K562 (cell line): ENCODE measurements around the gene SCYGR2. TPM values are rescaled to one million over a fixed set of nuclear protein-coding genes. Genes with fewer than 3 reads are reported as not detected.

ENCODE experiments used
- ATAC-seq: fragments of 200-7000 bp; cut with Tn5 transposase; 3 replicates; pipeline ENCODE4 v1.9.1; 2020; ENCODE audit warnings: moderate library complexity
- BruUV-seq: library from RNA; stranded (reverse); fragments of 400-500 nt; replicated peaks from 2 replicates; lab custom pipeline; 2021; lab: Mats Ljungman, UMichigan
- CTCF ChIA-PET: fragments of 300-600 bp; formaldehyde crosslinking; extraction: SDS; loops from one replicate; lab custom pipeline; 2021; ENCODE audit warnings: low intra/inter-chr PET ratio; lab: Yijun Ruan, JAX
- POLR2A ChIA-PET: fragments of 300-600, 350-650 bp; sonication (Branson Sonifier 250); formaldehyde crosslinking; extraction: SDS; loops from one replicate; lab custom pipeline; 2021; ENCODE audit warnings: antibody characterized with exemption, inconsistent platforms; lab: Yijun Ruan, JAX
- DNase-seq, 4 experiments: peaks; one replicate each; pipeline versions ENCODE4 v3.0.0 to v3.0.0-alpha.2; 2011 to 2018; ENCODE audit warnings: low spot score in 3 of 4, mixed read lengths in 3 of 4; ENCODE audit errors: extremely low read depth in 1 of 4
- FAIRE-seq: peaks from 2 replicates; lab custom pipeline; 2011; peaks lifted over from hg19 to GRCh38; lab: Jason Lieb, UNC
- H2AFZ ChIP-seq: 2 replicates; pipeline ENCODE4 v1.6.0; 2011; ENCODE audit warnings: low read depth, low read length, control low read depth, inconsistent platforms
- H3K27ac ChIP-seq: fragments of 200-600 bp; 3 replicates; pipeline ENCODE4 v1.8.0; 2011; ENCODE audit warnings: low read depth, mild to moderate bottlenecking, control low read depth, inconsistent platforms, low read length, moderate library complexity, mixed read lengths; ENCODE audit errors: extremely low read depth
- H3K27me3 ChIP-seq, 2 experiments: fragments of 300-600 bp in 1 of 2; 2 replicates in 1 of 2; 3 replicates in 1 of 2; pipeline versions ENCODE4 v1.6.0 to v1.8.0; 2011; ENCODE audit warnings: inconsistent platforms in 2 of 2, low read length in 2 of 2, mild to moderate bottlenecking in 1 of 2, mixed read lengths in 1 of 2, moderate library complexity in 1 of 2; ENCODE audit not compliant: control insufficient read depth in 2 of 2, insufficient read depth in 2 of 2
- H3K36me3 ChIP-seq: fragments of 300-600 bp; 3 replicates; pipeline ENCODE4 v1.8.0; 2011; ENCODE audit warnings: mild to moderate bottlenecking, low read length, inconsistent platforms; ENCODE audit not compliant: control insufficient read depth, insufficient read depth
- H3K4me1 ChIP-seq, 2 experiments: fragments of 200-600 bp in 1 of 2; replicated peaks in 1 of 2; 2 replicates in 1 of 2; 3 replicates in 1 of 2; pipeline versions ENCODE4 v1.5.1 to v1.8.0; 2011; ENCODE audit warnings: inconsistent platforms in 2 of 2, low read length in 2 of 2, mild to moderate bottlenecking in 1 of 2, mixed read lengths in 1 of 2, moderate library complexity in 1 of 2; ENCODE audit not compliant: control insufficient read depth in 2 of 2, insufficient read depth in 2 of 2
- H3K4me2 ChIP-seq: 2 replicates; pipeline ENCODE4 v1.6.1; 2011; ENCODE audit warnings: low read length, control low read depth, inconsistent platforms, mixed read lengths; ENCODE audit not compliant: insufficient read depth
- H3K4me3 ChIP-seq: fragments of 200-600 bp; sonication (generic), shearing (Covaris generic); 2 replicates; pipeline ENCODE4 v1.5.1; 2016; ENCODE audit warnings: control low read depth, inconsistent platforms
- H3K79me2 ChIP-seq: fragments of 200-600 bp; 3 replicates; pipeline ENCODE4 v1.8.0; 2011; ENCODE audit warnings: low read length, inconsistent platforms; ENCODE audit not compliant: control insufficient read depth, insufficient read depth
- H3K9ac ChIP-seq, 2 experiments: 2 replicates each; pipeline versions ENCODE4 v1.6.0 to v1.6.1; 2011; ENCODE audit warnings: low read depth in 2 of 2, low read length in 2 of 2, control low read depth in 1 of 2, inconsistent platforms in 1 of 2, mild to moderate bottlenecking in 1 of 2, mixed read lengths in 1 of 2; ENCODE audit not compliant: insufficient read depth in 1 of 2
- H3K9me1 ChIP-seq: one replicate; pipeline ENCODE4 v1.6.0; 2011; ENCODE audit warnings: inconsistent platforms, mild to moderate bottlenecking, low read length, moderate library complexity; ENCODE audit not compliant: control insufficient read depth, insufficient read depth
- H3K9me3 ChIP-seq: replicated peaks from 2 replicates; pipeline ENCODE4 v1.5.1; 2011; ENCODE audit warnings: low read depth, low read length, inconsistent platforms; ENCODE audit not compliant: control insufficient read depth, insufficient read depth
- H4K20me1 ChIP-seq: replicated peaks from 2 replicates; pipeline ENCODE4 v1.6.1; 2011; ENCODE audit warnings: low read length, inconsistent platforms, mixed read lengths; ENCODE audit not compliant: control insufficient read depth, insufficient read depth
- CTBP1 ChIP-seq: fragments of 450-650 bp; IDR thresholded peaks from 2 replicates; pipeline ENCODE4 v1.6.1; 2016; ENCODE audit warnings: borderline replicate concordance
- E2F5 ChIP-seq: sonication (generic); formaldehyde crosslinking; IDR thresholded peaks from 2 replicates; pipeline ENCODE4 v1.8.0; 2022; ENCODE audit warnings: mild to moderate bottlenecking, missing genetic modification reagents
- ETV6 ChIP-seq, 3 experiments: fragments of 150-350 bp in 1 of 3; sonication (generic) in 1 of 3; formaldehyde crosslinking in 1 of 3; IDR thresholded peaks; 2 replicates each; pipeline versions ENCODE4 v1.6.1 to v1.8.0; 2014 to 2022; ENCODE audit warnings: borderline replicate concordance in 2 of 3, low read depth in 2 of 3, antibody characterized with exemption in 1 of 3, low read length in 1 of 3, mild to moderate bottlenecking in 1 of 3, missing genetic modification reagents in 1 of 3
- NFXL1 ChIP-seq: fragments of 450-650 bp; formaldehyde crosslinking; IDR thresholded peaks from 2 replicates; pipeline ENCODE4 v1.4.0; 2021; ENCODE audit warnings: mild to moderate bottlenecking
- PCBP2 ChIP-seq: fragments of 200-400 bp; formaldehyde crosslinking; IDR thresholded peaks from 2 replicates; pipeline ENCODE4 v1.6.1; 2018; ENCODE audit warnings: low read length, low read depth, mild to moderate bottlenecking, moderate library complexity; ENCODE audit not compliant: poor library complexity, severe bottlenecking
- POLR2B ChIP-seq: fragments of 450-650 bp; IDR thresholded peaks from 2 replicates; pipeline ENCODE4 v1.6.1; 2018; ENCODE audit warnings: low read depth; ENCODE audit not compliant: partially characterized antibody
- SNRNP70 ChIP-seq: fragments of 200-400 bp; formaldehyde crosslinking; optimal IDR thresholded peaks from 2 replicates; pipeline ENCODE3; 2017; ENCODE audit warnings: low read depth, low read length
- SP2 ChIP-seq: IDR thresholded peaks from 2 replicates; pipeline ENCODE4 v1.6.1; 2011; ENCODE audit warnings: mild to moderate bottlenecking, low read depth, low read length, moderate library complexity; ENCODE audit not compliant: poor library complexity, severe bottlenecking; ENCODE audit errors: extremely low read depth
- TRIM24 ChIP-seq, 2 experiments: fragments of 450-650 bp; IDR thresholded peaks; 2 replicates each; pipeline ENCODE4 v1.6.1; 2016
- ZKSCAN3 ChIP-seq: fragments of 250-450 bp; sonication (Bioruptor Pico); IDR thresholded peaks from 2 replicates; pipeline ENCODE4 v1.4.0; 2020
- WGBS: fragments of 100-300 bp; shearing (Covaris generic); methylation state at CpG from one replicate; pipeline ENCODE4 v1.1.6; 2016; ENCODE audit warnings: low coverage, mixed read lengths; ENCODE audit not compliant: insufficient coverage; ENCODE audit errors: missing lambda C conversion rate; 5-methylcytosine and 5-hydroxymethylcytosine counted together
- in situ Hi-C: fragments of 300-500 bp; cut with MboI; formaldehyde crosslinking; loops from 4 replicates; pipeline ENCODE4 v1.15.0; 2018; ENCODE audit warnings: inconsistent platforms, mixed read lengths
- intact Hi-C: fragments of 100-400 bp; cut with micrococcal nuclease; formaldehyde crosslinking; loops from 2 replicates; pipeline ENCODE4 v1.14.2; 2022
- polyA plus RNA-seq, 8 experiments: library from polyadenylated mRNA; depleted of rRNA in 4 of 8; stranded (reverse) in 5 of 8; unstranded in 3 of 8; fragments of >200 nt; fragmentation: Nextera tagmentation in 2 of 8; fragmentation: Illumina TruSeq in 1 of 8; extraction: Ambion mirVana in 2 of 8; extraction: Trizol in 1 of 8; gene quantifications; 2 replicates each; pipeline versions ENCODE4 v1.2.1 to v1.2.3, GENCODE V29; 2011 to 2014; ENCODE audit warnings: inconsistent platforms in 1 of 8, missing spikeins in 1 of 8
- total RNA-seq, 7 experiments: library from RNA; depleted of rRNA in 6 of 7; stranded (reverse); fragments of >200 nt in 6 of 7; fragmentation: Illumina TruSeq in 2 of 7; extraction: Trizol in 2 of 7; gene quantifications; 2 replicates each; pipeline versions ENCODE4 v1.2.1 to v1.2.3, GENCODE V29; 2011 to 2021; ENCODE audit warnings: low replicate concordance in 1 of 7
- TF ChIP-seq, protein P1 (sequence below), 2 experiments: fragments of 250-450 bp in 1 of 2; fragments of 450-650 bp in 1 of 2; sonication (Bioruptor Pico) in 1 of 2; IDR thresholded peaks; 2 replicates each; pipeline versions ENCODE4 v1.6.1 to v1.8.0; 2016 to 2021; ENCODE audit warnings: mild to moderate bottlenecking in 2 of 2, moderate library complexity in 2 of 2, missing compliant biosample characterization in 1 of 2, missing genetic modification characterization in 1 of 2
- TF ChIP-seq, protein P2 (sequence below), 2 experiments: fragments of 450-650 bp; IDR thresholded peaks; 2 replicates each; pipeline ENCODE4 v1.6.1; 2016; ENCODE audit warnings: mild to moderate bottlenecking in 2 of 2, borderline replicate concordance in 1 of 2, low read depth in 1 of 2, moderate library complexity in 1 of 2

Gene SCYGR2
- total and polyA plus RNA-seq, 9 of the 15 experiments (the other 6 are each of a cell fraction or from before 2014, with no cell fraction given) = not detected

GRCh38 chr2:227602358-227602757 lies 3.7 kb downstream of the SCYGR2 start:
- Histone ChIP-seq H3K27me3 (peaks cover 0 to 22% of the 10 kb centered on the region in 2 experiments; a peak in 2 of 5 replicates), H3K4me1 (no peaks in the 10 kb centered on the region), H4K20me1 (no peaks in the 10 kb centered on the region), H3K79me2 (no peaks in the 10 kb centered on the region), H3K27ac (no peak overlapping the region), H3K36me3 (no peaks in the 10 kb centered on the region), H3K9me3 (no peaks in the 10 kb centered on the region), H3K4me2 (peak overlapping the region; percentile 66; the same call in 1 of the 2 replicates), H2AFZ (no peak overlapping the region), H3K4me3 (no peak overlapping the region), H3K9me1 (no peaks in the 10 kb centered on the region), H3K9ac (no peak overlapping the region)
- TF ChIP-seq PCBP2 = no peak
- TF ChIP-seq, protein P1, sequence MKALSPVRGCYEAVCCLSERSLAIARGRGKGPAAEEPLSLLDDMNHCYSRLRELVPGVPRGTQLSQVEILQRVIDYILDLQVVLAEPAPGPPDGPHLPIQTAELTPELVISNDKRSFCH (CRISPR knock-in tag; IDR thresholded peaks at IDR 0.05) = no peak
- TF ChIP-seq, protein P1 (tag; IDR thresholded peaks at IDR 0.05) = no peak
- no peak for TF ChIP-seq SP2
- TF ChIP-seq SNRNP70 = no peak
- no peak for TF ChIP-seq ETV6 (IDR thresholded peaks at IDR 0.05; ENCODE audit: borderline replicate concordance in 1 of 2, low read depth in 2 of 2, low read length in 1 of 2)
- no peak for TF ChIP-seq ETV6 (CRISPR knock-in tag; IDR thresholded peaks at IDR 0.05; ENCODE audit: borderline replicate concordance)
- TF ChIP-seq ZKSCAN3 (CRISPR knock-in tag) = no peak
- no peak for TF ChIP-seq CTBP1
- TF ChIP-seq, protein P2, sequence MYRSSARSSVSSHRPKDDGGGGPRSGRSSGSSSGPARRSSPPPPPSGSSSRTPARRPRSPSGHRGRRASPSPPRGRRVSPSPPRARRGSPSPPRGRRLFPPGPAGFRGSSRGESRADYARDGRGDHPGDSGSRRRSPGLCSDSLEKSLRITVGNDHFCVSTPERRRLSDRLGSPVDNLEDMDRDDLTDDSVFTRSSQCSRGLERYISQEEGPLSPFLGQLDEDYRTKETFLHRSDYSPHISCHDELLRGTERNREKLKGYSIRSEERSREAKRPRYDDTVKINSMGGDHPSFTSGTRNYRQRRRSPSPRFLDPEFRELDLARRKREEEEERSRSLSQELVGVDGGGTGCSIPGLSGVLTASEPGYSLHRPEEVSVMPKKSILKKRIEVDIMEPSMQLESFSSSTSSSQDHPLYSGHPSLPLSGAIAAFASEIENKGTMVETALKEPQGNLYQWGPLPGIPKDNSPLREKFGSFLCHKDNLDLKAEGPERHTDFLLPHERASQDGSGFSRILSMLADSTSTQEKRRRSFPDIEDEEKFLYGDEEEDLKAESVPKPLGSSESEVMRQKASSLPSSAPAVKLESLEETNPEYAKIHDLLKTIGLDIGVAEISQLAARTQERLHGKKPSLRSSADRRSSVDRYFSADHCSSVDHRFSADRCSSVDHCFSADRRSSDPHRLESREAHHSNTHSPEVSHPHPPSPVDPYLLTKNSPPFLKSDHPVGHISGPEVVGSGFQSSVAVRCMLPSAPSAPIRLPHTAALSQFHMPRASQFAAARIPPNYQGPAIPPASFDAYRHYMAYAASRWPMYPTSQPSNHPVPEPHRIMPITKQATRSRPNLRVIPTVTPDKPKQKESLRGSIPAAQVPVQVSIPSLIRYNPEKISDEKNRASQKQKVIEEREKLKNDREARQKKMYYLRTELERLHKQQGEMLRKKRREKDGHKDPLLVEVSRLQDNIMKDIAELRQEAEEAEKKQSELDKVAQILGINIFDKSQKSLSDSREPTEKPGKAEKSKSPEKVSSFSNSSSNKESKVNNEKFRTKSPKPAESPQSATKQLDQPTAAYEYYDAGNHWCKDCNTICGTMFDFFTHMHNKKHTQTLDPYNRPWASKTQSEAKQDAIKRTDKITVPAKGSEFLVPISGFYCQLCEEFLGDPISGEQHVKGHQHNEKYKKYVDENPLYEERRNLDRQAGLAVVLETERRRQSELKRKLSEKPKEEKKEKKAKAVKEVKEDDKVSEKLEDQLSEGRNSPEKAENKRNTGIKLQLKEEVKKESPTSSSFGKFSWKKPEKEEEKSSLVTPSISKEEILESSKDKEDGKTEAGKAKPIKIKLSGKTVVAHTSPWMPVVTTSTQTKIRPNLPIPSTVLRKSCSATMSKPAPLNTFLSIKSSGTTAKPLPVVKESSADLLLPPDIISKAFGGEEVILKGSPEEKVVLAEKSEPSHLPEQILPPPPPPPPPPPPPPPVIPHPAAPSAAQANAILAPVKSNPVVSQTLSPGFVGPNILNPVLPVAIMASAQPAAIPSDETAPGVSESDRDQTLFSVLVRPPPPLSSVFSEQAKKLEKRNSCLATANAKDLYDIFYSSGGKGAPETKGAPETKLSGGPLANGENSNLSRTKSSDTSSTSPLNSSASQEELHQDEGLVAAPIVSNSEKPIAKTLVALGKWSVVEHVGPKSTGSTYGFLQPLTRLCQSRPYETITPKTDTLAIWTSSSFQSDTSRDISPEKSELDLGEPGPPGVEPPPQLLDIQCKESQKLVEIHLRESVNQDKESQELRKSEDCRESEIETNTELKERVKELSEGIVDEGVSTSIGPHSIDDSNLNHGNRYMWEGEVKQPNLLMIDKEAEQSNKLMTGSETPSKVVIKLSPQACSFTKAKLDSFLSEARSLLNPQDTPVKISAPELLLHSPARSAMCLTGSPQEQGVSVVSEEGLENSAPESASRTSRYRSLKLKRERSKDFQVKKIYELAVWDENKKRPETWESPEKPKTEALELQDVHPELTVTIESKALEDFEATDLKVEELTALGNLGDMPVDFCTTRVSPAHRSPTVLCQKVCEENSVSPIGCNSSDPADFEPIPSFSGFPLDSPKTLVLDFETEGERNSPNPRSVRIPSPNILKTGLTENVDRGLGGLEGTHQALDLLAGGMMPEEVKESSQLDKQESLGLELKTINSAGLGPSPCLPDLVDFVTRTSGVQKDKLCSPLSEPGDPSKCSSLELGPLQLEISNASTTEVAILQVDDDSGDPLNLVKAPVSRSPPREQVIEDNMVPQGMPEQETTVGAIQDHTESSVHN (IDR thresholded peaks at IDR 0.05; ENCODE audit: borderline replicate concordance in 1 of 2, low read depth in 1 of 2) = no peak
- TF ChIP-seq NFXL1 (CRISPR knock-in tag) = no peak
- no peak for TF ChIP-seq E2F5
- no peak for TF ChIP-seq POLR2B
- no peak for TF ChIP-seq TRIM24 (IDR thresholded peaks at IDR 0.05)
- in situ Hi-C loops = no loop called here
- ChIA-PET POLR2A (no interaction called here), CTCF (no interaction called here)
- FAIRE-seq (no peak), DNase-seq (no peak), ATAC-seq (no peak)
- intact Hi-C loops = no loop called here
- no TSS peak for BruUV-seq
- 12% methylated on average over 3 of the region's 3 CpGs for WGBS
